Activated naive CD8-positive, alpha-beta T cell treated with anti-CD3 and anti-CD28 coated beads, Interleukin-2, amount 10 ng/mL, durations not matched to agents 7 days and 5 days (primary cell): ENCODE results near the gene INPP5E. TPM values are rescaled to one million over a fixed set of nuclear protein-coding genes. Genes with fewer than 3 reads are reported as not detected.

Experiments
- ATAC-seq: fragments of 150-1000 bp; cut with Tn5 transposase; one replicate; pipeline ENCODE4 v1.10.0; 2021; ENCODE audit warnings: low read depth, moderate library complexity
- POLR2A ChIA-PET: fragments of 350-600 bp; sonication (Branson Sonifier 250); formaldehyde crosslinking; loops from one replicate; lab custom pipeline; 2021; ENCODE audit warnings: antibody characterized with exemption; lab: Charles Lee
- DNase-seq: peaks from one replicate; pipeline ENCODE4 v3.0.0; 2021
- H3K27ac Mint-ChIP-seq: one replicate; pipeline ENCODE4 v1.8.0; 2022; ENCODE audit warnings: mild to moderate bottlenecking, mixed read lengths
- H3K27me3 Mint-ChIP-seq: one replicate; pipeline ENCODE4 v1.8.0; 2022; ENCODE audit warnings: mild to moderate bottlenecking, moderate library complexity, mixed read lengths
- H3K36me3 Mint-ChIP-seq: one replicate; pipeline ENCODE4 v1.8.0; 2021; ENCODE audit warnings: mild to moderate bottlenecking, mixed read lengths
- H3K4me1 Mint-ChIP-seq: one replicate; pipeline ENCODE4 v1.8.0; 2021; ENCODE audit warnings: mixed read lengths
- H3K4me3 Mint-ChIP-seq: one replicate; pipeline ENCODE4 v1.8.0; 2022; ENCODE audit warnings: mild to moderate bottlenecking, moderate library complexity, mixed read lengths
- H3K9me3 Mint-ChIP-seq: one replicate; pipeline ENCODE4 v1.8.0; 2021; ENCODE audit warnings: mixed read lengths
- total RNA-seq, 2 experiments: library from RNA; stranded (reverse); gene quantifications; one replicate each; pipeline ENCODE4 v1.2.3, GENCODE V29; 2021

INPP5E gene
- total RNA-seq, 2 experiments from 2014 or later = 22.8 to 23.0 TPM

DNA sequence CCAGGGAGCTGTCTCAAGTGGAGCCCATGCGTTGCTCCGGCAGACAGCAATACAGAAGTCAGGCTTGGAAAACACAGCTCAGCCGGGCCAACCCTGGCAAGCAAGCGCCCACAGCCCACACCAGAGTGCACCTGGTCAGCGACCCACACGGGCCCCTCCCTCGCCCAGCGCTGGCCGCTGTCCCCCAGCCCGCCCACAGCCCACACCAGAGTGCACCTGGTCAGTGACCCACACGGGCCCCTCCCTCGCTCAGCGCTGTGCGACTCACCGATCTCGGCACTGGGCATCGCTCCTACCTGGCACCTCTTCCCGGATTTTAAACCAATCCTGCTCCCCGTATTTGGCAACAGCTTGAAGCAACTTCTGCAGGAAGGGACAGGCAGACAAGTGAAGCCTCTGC, 52.4 kb downstream of the INPP5E start:
- Mint-ChIP-seq H3K9me3 (no peaks in the 10 kb centered on the region), H3K27ac (no peak overlapping the region), H3K4me1 (peaks cover 21% of the 10 kb centered on the region), H3K27me3 (no peaks in the 10 kb centered on the region), H3K4me3 (no peak overlapping the region), H3K36me3 (peaks cover 35% of the 10 kb centered on the region)
- POLR2A ChIA-PET = no interaction called here
- no peak for DNase-seq
- ATAC-seq = no peak

DNA sequence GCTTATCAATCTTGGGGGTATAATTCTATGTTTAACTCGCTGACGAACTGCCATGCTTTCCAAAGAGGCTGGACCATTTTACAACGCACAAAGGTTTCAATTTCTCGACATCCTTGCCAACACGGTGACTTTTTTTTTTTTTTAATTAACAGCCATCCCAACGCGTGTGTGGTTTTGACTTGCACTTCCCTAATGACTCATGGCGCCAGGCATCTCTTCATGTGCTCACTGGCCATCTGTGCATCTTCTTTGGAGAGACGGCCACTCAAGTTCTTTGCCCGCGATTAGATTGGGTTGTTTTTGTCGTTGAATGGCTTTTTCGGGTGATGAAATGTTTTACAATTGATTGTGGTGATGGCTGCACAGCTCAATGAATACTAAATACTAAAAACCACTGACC, 53.6 kb downstream of the INPP5E start:
- DNase-seq = no peak
- H3K4me3 Mint-ChIP-seq = no peak overlapping the region
- no peaks in the 10 kb centered on the region for H3K27me3 Mint-ChIP-seq
- no peak overlapping the region for H3K27ac Mint-ChIP-seq
- peaks cover 21% of the 10 kb centered on the region for H3K4me1 Mint-ChIP-seq
- POLR2A ChIA-PET = interaction anchor here (0.7 kb wide), 1 partner anchor 259 kb away, joined by 4 read pairs; no protein-coding TSS in a partner anchor
- no peaks in the 10 kb centered on the region for H3K9me3 Mint-ChIP-seq
- peaks cover 32% of the 10 kb centered on the region for H3K36me3 Mint-ChIP-seq
- no peak for ATAC-seq

DNA sequence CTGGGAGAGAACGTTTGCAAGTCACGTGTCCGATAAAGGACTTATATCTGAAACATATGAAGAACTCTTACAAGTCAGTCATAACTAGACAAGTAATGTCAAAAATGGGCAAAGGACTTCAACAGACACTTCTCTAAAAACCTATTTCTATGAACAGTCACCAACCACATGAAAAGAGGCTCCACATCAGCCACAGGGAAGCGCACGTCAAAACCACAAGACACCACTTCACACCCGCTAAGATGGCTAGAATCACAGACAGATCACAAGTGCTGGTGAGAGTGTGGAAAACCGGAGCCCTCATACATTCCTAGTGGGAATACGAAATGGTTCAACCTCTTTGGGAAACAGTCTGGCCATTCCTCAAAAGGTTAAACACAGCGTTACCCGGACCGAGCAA, 54.6 kb downstream of the INPP5E start:
- Mint-ChIP-seq H3K9me3 (no peaks in the 10 kb centered on the region), H3K4me3 (peak overlapping the region; percentile 54), H3K36me3 (peaks cover 32% of the 10 kb centered on the region), H3K27me3 (no peaks in the 10 kb centered on the region), H3K4me1 (peaks cover 21% of the 10 kb centered on the region), H3K27ac (peak overlapping the region; percentile 14)
- POLR2A ChIA-PET = interaction anchor here (0.6 to 2.4 kb wide), 3 partner anchors 19 to 326 kb away, joined by 3 to 12 read pairs (median 5); partner anchors contain the start of gene DNLZ
- DNase-seq = peak; percentile 57
- peak; percentile 78 for ATAC-seq

DNA sequence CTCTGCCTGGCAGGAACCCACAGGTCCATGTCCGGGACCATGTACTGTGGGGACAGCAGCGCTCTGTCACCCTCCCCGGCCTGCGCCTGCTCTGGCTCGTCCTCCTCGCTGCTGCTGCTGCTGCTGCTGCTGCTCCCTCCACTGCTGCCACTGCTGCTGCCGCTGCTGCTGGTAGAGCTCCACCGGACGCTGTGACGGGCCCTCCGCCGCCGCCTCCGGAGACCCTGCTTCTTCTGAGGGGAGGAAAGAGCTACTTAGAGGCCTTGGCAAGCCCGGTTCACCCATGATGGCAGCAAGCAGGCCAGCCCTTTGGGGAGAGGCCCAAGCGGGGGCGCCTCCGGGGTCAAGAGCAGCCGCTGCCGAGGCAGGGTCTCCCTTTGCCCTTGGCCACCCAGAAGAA, 56.2 kb downstream of the INPP5E start:
- no peaks in the 10 kb centered on the region for H3K9me3 Mint-ChIP-seq
- H3K4me1 Mint-ChIP-seq = peaks cover 17% of the 10 kb centered on the region
- no peak for ATAC-seq
- peaks cover 28% of the 10 kb centered on the region for H3K36me3 Mint-ChIP-seq
- no peaks in the 10 kb centered on the region for H3K27me3 Mint-ChIP-seq
- no peak overlapping the region for H3K4me3 Mint-ChIP-seq
- no peak overlapping the region for H3K27ac Mint-ChIP-seq
- POLR2A ChIA-PET = interaction anchor here (2.4 kb wide), 1 partner anchor 20 kb away, joined by 12 read pairs; the partner anchor contains the start of gene DNLZ
- DNase-seq = no peak

DNA sequence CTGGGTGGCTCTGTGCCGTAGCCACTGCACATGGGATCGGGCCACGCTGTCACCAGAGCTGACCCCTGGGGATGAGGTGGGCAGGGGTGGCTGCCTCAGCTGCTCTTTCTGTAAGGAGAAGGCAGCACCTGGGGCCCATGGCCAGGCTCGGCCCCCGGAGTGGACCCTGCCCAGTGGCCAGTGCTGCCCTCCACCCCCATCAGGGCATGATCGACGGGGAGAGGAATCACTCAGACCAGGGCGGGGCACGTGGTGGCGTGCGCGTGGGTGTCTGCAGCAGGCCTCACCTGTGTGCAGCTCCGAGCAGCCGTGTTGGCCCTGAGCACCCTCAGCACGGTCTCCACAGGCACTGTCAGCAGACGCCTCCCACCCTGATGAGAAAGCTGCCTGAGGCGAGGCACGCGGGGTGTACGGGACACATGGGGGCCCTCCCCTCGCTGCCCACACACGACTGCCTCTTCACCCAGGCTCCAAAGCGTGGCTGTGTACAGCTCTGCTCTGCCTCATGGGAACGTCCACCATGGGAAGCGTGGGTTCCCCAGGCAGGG, 57.6 kb downstream of the INPP5E start:
- no peaks in the 10 kb centered on the region for H3K27me3 Mint-ChIP-seq
- no peak overlapping the region for H3K4me3 Mint-ChIP-seq
- peaks cover 17% of the 10 kb centered on the region for H3K4me1 Mint-ChIP-seq
- peaks cover 20% of the 10 kb centered on the region for H3K36me3 Mint-ChIP-seq
- POLR2A ChIA-PET = interaction anchor here (1.4 kb wide), 1 partner anchor 19 kb away, joined by 3 read pairs; no protein-coding TSS in a partner anchor
- H3K9me3 Mint-ChIP-seq = no peaks in the 10 kb centered on the region
- DNase-seq (no peak), ATAC-seq (no peak)
- H3K27ac Mint-ChIP-seq = no peak overlapping the region

DNA sequence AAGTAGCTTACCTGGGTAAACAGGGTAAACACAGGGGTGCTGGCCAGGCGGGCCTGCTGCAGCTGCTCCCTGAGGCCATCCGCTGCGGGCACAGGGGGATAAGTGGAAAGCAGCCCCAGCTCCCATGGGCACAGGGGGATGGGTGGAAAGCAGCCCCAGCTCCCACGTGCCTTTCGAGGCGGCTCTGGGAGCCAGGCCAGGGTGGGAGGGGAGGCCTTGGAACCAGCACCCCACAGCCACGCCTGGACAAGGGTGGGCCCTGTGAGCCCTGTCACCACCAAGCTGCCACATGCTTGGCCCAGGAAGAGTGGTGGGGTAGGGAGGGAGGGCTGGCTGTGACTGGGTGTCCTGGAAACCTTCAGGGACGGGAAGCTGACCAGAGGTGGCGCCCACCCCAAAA, 58.3 kb downstream of the INPP5E start:
- peaks cover 16% of the 10 kb centered on the region for H3K36me3 Mint-ChIP-seq
- no peak overlapping the region for H3K27ac Mint-ChIP-seq
- peaks cover 17% of the 10 kb centered on the region for H3K4me1 Mint-ChIP-seq
- no peak overlapping the region for H3K4me3 Mint-ChIP-seq
- no peaks in the 10 kb centered on the region for H3K9me3 Mint-ChIP-seq
- no peak for ATAC-seq
- POLR2A ChIA-PET = interaction anchor here (1.4 kb wide), 1 partner anchor 18 kb away, joined by 3 read pairs; no protein-coding TSS in a partner anchor
- H3K27me3 Mint-ChIP-seq = no peaks in the 10 kb centered on the region
- no peak for DNase-seq

DNA sequence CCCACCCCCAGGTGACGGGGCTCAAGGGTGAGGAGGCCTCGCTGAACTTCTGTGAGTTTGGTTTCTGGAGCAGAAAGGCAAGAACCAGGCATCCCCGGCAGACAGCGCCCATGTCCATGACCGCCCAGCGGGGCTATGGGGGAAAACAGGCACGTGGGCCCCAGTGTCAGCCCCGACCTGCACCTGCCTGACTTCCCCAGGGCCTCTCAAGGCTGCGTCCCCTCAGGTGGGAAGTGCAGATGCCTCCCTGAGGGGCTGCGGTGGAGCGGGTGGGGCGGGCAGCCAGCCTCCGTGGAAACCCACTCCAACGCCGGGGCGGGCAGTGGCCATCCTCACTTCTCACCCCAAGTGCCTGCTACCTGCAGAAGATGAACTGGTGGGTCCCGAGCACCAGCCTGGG, 59.3 kb downstream of the INPP5E start:
- Mint-ChIP-seq H3K4me1 (peaks cover 13% of the 10 kb centered on the region), H3K27me3 (no peaks in the 10 kb centered on the region), H3K36me3 (peaks cover 12% of the 10 kb centered on the region), H3K27ac (no peak overlapping the region), H3K9me3 (no peaks in the 10 kb centered on the region), H3K4me3 (no peak overlapping the region)
- no peak for ATAC-seq
- POLR2A ChIA-PET = no interaction called here
- DNase-seq = no peak

DNA sequence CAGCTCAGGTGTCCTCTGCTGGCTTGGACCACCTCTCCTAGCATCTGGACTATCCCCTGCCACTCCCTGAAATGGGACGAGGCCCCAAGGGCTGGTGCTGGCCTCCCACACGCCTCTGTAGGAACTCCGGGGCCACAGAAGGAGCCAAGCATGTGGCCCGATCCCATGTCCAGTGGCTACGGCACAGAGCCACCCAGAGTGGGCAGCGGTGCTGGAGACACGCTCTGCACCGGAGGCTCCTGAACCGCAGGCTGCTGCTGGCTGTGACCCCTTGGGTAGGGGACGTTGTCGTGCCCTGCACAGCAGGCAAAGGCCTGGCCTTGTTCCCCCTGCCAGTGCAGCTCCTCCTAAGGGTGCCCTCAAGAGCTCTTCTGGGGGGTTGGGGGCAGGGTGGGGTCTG, 59.8 kb downstream of the INPP5E start:
- H3K4me3 Mint-ChIP-seq = no peak overlapping the region
- H3K9me3 Mint-ChIP-seq = no peaks in the 10 kb centered on the region
- H3K27me3 Mint-ChIP-seq = no peaks in the 10 kb centered on the region
- no peak overlapping the region for H3K27ac Mint-ChIP-seq
- ATAC-seq = no peak
- peaks cover 10% of the 10 kb centered on the region for H3K36me3 Mint-ChIP-seq
- DNase-seq = no peak
- H3K4me1 Mint-ChIP-seq = peaks cover 8% of the 10 kb centered on the region
- POLR2A ChIA-PET = no interaction called here

DNA sequence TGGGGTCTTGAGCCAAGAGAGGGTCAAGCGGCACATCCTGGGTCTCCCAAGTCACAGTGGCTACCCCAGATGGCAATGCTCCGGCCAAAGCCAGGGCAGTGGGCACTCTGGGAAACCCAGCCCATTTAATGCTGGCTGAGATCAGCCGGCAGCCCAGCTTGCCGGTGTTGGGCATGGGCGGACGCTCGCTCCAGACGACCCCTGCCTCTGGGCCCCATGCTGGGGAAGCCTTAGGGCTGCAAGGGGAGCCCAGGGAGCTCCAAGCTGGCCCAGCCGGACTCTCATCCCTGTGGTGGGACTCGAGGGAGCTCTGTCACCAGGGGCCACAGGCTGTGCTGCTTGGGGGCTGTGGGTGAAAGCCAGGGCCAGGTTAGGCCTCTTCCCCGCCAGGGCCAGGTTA, 60.2 kb downstream of the INPP5E start:
- H3K36me3 Mint-ChIP-seq = peaks cover 6% of the 10 kb centered on the region
- no peaks in the 10 kb centered on the region for H3K9me3 Mint-ChIP-seq
- no peak for ATAC-seq
- no peak overlapping the region for H3K4me3 Mint-ChIP-seq
- no peaks in the 10 kb centered on the region for H3K27me3 Mint-ChIP-seq
- no peak overlapping the region for H3K27ac Mint-ChIP-seq
- peaks cover 3% of the 10 kb centered on the region for H3K4me1 Mint-ChIP-seq
- DNase-seq = no peak
- POLR2A ChIA-PET = no interaction called here

DNA sequence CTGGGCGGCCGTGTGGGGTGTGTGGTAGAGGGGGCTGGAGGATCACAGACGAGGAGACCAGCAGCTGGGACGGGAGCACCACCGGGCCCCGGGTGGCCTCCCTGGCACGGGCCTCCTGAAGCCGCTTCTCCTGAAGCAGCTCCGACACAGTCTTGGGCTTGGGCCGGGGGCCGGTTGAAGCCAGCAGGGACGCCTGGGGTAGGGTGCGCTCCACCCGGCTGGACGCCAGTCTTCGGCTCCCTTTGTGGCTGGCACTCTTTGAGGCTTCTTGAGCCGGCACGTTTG, 60.7 kb downstream of the INPP5E start:
- ATAC-seq (no peak), DNase-seq (no peak)
- H3K4me1 Mint-ChIP-seq = peaks cover under 1% of the 10 kb centered on the region
- no peaks in the 10 kb centered on the region for H3K9me3 Mint-ChIP-seq
- no peaks in the 10 kb centered on the region for H3K27me3 Mint-ChIP-seq
- no peak overlapping the region for H3K4me3 Mint-ChIP-seq
- no peak overlapping the region for H3K27ac Mint-ChIP-seq
- POLR2A ChIA-PET = no interaction called here
- peaks cover 3% of the 10 kb centered on the region for H3K36me3 Mint-ChIP-seq

Other genes starting within 250 kb of the INPP5E start
- not detected for gene LHX3, start 234.7 kb downstream of the INPP5E start, total RNA-seq
- gene QSOX2, start 194.0 kb downstream of the INPP5E start, total RNA-seq = 10 to 100 TPM; 12.4 to 12.8 TPM
- not detected for gene CCDC187, start 135.8 kb downstream of the INPP5E start, total RNA-seq
- gene GPSM1, start 112.3 kb downstream of the INPP5E start, total RNA-seq = 1 to 10 TPM; 5.0 to 6.0 TPM
- gene DNLZ, start 76.1 kb downstream of the INPP5E start, total RNA-seq = 10 to 100 TPM; 15.4 to 17.0 TPM
- under 1 TPM; 0.45 to 0.61 TPM for gene CARD9, start 66.2 kb downstream of the INPP5E start, total RNA-seq
- gene SNAPC4, start 39.7 kb downstream of the INPP5E start, total RNA-seq = 1 to 10 TPM; 9.6 to 9.9 TPM
- gene ENTR1, start 29.2 kb downstream of the INPP5E start, total RNA-seq = 10 to 100 TPM; 55.5 to 56.2 TPM
- gene PMPCA, start 29.2 kb downstream of the INPP5E start, total RNA-seq = 10 to 100 TPM; 60.6 to 65.6 TPM
- gene SEC16A, start 43.2 kb upstream of the INPP5E start, total RNA-seq = 10 to 100 TPM; 88.0 to 90.2 TPM
- gene NOTCH1, start 106.2 kb upstream of the INPP5E start, total RNA-seq = 10 to 100 TPM; 67.0 to 70.2 TPM
- gene EGFL7, start 223.1 kb upstream of the INPP5E start, total RNA-seq = 1 to 10 TPM in 1 of 2 experiments, under 1 TPM in 1; 1.00 to 1.1 TPM
- gene AGPAT2, start 247.6 kb upstream of the INPP5E start, total RNA-seq = 10 to 100 TPM; 21.6 to 24.8 TPM